Activated B cell treated with CpG ODN at 0.5 μM for 24 hours (primary cell): ENCODE results near the gene ZEB1. TPM values are rescaled to one million over a fixed set of nuclear protein-coding genes. Genes with fewer than 3 reads are reported as not detected.
A peak's percentile ranks its signal among the peaks of the same experiment; 100 is the strongest.
"Not testable (repeated sequence)": the region's sequence is repeated elsewhere in the genome, so short reads cannot be mapped to it uniquely, and the experiment has no call there.

Experiments used
- ATAC-seq: fragments of 200-7000 bp; cut with Tn5 transposase; one replicate; pipeline ENCODE4 v1.10.0; 2021; ENCODE audit warnings: low read depth, mild to moderate bottlenecking, moderate library complexity
- CTCF ChIA-PET: fragments of 350-600 bp; sonication (Branson Sonifier 250); formaldehyde crosslinking; loops from one replicate; lab custom pipeline; 2021; ENCODE audit warnings: antibody characterized with exemption; lab: Charles Lee
- POLR2A ChIA-PET: fragments of 350-600 bp; sonication (Branson Sonifier 250); formaldehyde crosslinking; loops from one replicate; lab custom pipeline; 2021; ENCODE audit warnings: antibody characterized with exemption; lab: Charles Lee
- DNase-seq: peaks from one replicate; pipeline ENCODE4 v3.0.0; 2022
- H3K27ac Mint-ChIP-seq: one replicate; pipeline ENCODE4 v1.8.0; 2020; ENCODE audit warnings: mixed read lengths
- H3K27me3 Mint-ChIP-seq: one replicate; pipeline ENCODE4 v1.8.0; 2021; ENCODE audit warnings: mixed read lengths
- H3K36me3 Mint-ChIP-seq: one replicate; pipeline ENCODE4 v1.8.0; 2021; ENCODE audit warnings: low read depth, mixed read lengths
- H3K4me1 Mint-ChIP-seq: one replicate; pipeline ENCODE4 v1.8.0; 2021; ENCODE audit warnings: mixed read lengths
- H3K4me3 Mint-ChIP-seq: one replicate; pipeline ENCODE4 v1.8.0; 2020; ENCODE audit warnings: mild to moderate bottlenecking, mixed read lengths
- H3K9me3 Mint-ChIP-seq: one replicate; pipeline ENCODE4 v1.8.0; 2020; ENCODE audit warnings: mixed read lengths
- CTCF ChIP-seq: fragments of 200-600 bp; IDR thresholded peaks from one replicate; pipeline ENCODE4 v1.8.0; 2022; ENCODE audit warnings: antibody characterized with exemption, mild to moderate bottlenecking
- intact Hi-C: fragments of 100-400 bp; cut with micrococcal nuclease; formaldehyde crosslinking; loops from one replicate; pipeline ENCODE4 v1.15.1; 2024
- total RNA-seq: library from RNA; stranded (reverse); gene quantifications from 2 replicates; pipeline ENCODE4 v1.2.3, GENCODE V29; 2022

ZEB1 gene
- total RNA-seq, 1 donor from 2014 or later, result 43.0 TPM

- Mint-ChIP-seq H3K36me3 (peaks cover 15% of the 10 kb centered on the region), H3K4me3 (no peak overlapping the region), H3K27me3 (no peaks in the 10 kb centered on the region), H3K27ac (no peak overlapping the region), H3K4me1 (peaks cover 71% of the 10 kb centered on the region), H3K9me3 (peaks cover 6% of the 10 kb centered on the region)
- DNase-seq, result no peak
- ChIA-PET CTCF (no interaction called here), POLR2A (no interaction called here)
- no peak for TF ChIP-seq CTCF
- intact Hi-C loops, result no loop called here
- ATAC-seq, result no peak
These were observed 105.5 kb downstream of the ZEB1 start for GRCh38 chr10:31424473-31424872.

- Mint-ChIP-seq H3K9me3 (peaks cover 6% of the 10 kb centered on the region), H3K36me3 (peaks cover 15% of the 10 kb centered on the region), H3K27me3 (no peaks in the 10 kb centered on the region), H3K27ac (peak overlapping the region; percentile 12), H3K4me3 (peak overlapping the region; percentile 2), H3K4me1 (peaks cover 52% of the 10 kb centered on the region)
- ATAC-seq (no peak), DNase-seq (no peak)
- intact Hi-C loops, result no loop called here
- no peak for TF ChIP-seq CTCF
- CTCF ChIA-PET, result interaction anchor here (1.1 kb wide), 1 partner anchor 643 kb away, joined by 3 read pairs; no protein-coding TSS in a partner anchor
- POLR2A ChIA-PET, result interaction anchor here (0.6 to 0.7 kb wide), 2 partner anchors 87 to 398 kb away, joined by 3 to 5 read pairs; no protein-coding TSS in a partner anchor
These were observed 107.4 kb downstream of the ZEB1 start for GRCh38 chr10:31426401-31426800.

- H3K4me3 Mint-ChIP-seq, CTCF ChIA-PET, POLR2A ChIA-PET, H3K9me3 Mint-ChIP-seq, H3K27me3 Mint-ChIP-seq, DNase-seq, H3K27ac Mint-ChIP-seq, intact Hi-C loops: not testable (repeated sequence)
- Mint-ChIP-seq H3K36me3 (peaks cover 15% of the 10 kb centered on the region), H3K4me1 (peaks cover 44% of the 10 kb centered on the region)
- ATAC-seq, result peak; percentile 52
These were observed 108.3 kb downstream of the ZEB1 start for GRCh38 chr10:31427334-31427733.

GRCh38 chr10:31428499-31428898 is 109.5 kb downstream of the ZEB1 start:
- intact Hi-C loops, H3K9me3 Mint-ChIP-seq, H3K27ac Mint-ChIP-seq, POLR2A ChIA-PET, CTCF ChIA-PET, ATAC-seq, H3K4me3 Mint-ChIP-seq, DNase-seq, H3K27me3 Mint-ChIP-seq: not testable (repeated sequence)
- Mint-ChIP-seq H3K36me3 (peaks cover 11% of the 10 kb centered on the region), H3K4me1 (peaks cover 41% of the 10 kb centered on the region)

GRCh38 chr10:31431021-31431420 is 112.0 kb downstream of the ZEB1 start:
- no peak for DNase-seq
- ChIA-PET CTCF (no interaction called here), POLR2A (no interaction called here)
- H3K27ac Mint-ChIP-seq, result no peak overlapping the region
- intact Hi-C loops, result no loop called here
- peaks cover 11% of the 10 kb centered on the region for H3K36me3 Mint-ChIP-seq
- H3K4me3 Mint-ChIP-seq, result no peak overlapping the region
- no peak for ATAC-seq
- no peaks in the 10 kb centered on the region for H3K27me3 Mint-ChIP-seq
- H3K4me1 Mint-ChIP-seq, result peaks cover 24% of the 10 kb centered on the region
- TF ChIP-seq CTCF, result no peak
- peaks cover 9% of the 10 kb centered on the region for H3K9me3 Mint-ChIP-seq

GRCh38 chr10:31437959-31438358 is 118.9 kb downstream of the ZEB1 start:
- Mint-ChIP-seq H3K4me3 (no peak overlapping the region), H3K9me3 (peaks cover 23% of the 10 kb centered on the region), H3K36me3 (peaks cover 14% of the 10 kb centered on the region), H3K27me3 (no peaks in the 10 kb centered on the region), H3K27ac (no peak overlapping the region), H3K4me1 (peaks cover 2% of the 10 kb centered on the region)
- ATAC-seq, result no peak
- DNase-seq, result no peak
- TF ChIP-seq CTCF, result no peak
- intact Hi-C loops, result no loop called here
- ChIA-PET POLR2A (no interaction called here), CTCF (no interaction called here)
